ENCODE results near the gene SHISAL1.

DNA sequence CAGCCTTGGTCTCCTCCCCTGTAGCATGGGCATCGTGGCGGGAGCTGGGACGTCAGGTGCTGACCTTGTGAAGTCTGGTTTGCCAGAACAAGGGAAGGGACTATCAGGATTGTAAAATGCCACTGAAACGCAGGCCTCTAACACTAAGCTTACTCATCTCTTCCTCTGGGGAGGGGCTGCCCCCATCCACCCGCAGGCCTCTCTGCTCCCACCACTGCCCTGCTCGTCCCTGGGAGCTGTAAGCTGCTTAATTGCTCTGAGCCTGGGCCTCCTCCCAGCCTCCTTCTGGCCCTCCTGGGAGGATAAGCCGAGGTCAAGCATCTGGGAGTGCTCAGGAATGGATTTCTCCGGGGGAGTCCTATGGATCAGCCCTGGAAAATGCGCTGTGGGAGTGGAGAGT, 8.4 kb downstream of the SHISAL1 start:
- TF ChIP-seq CTCF (IDR thresholded peaks at IDR 0.05 in 8 of 11, conservative IDR thresholded peaks at IDR 0.05 in 3 of 11), result no peak
- no peak for TF ChIP-seq POLR2A (IDR thresholded peaks at IDR 0.05)
